Colonic mucosa (tissue), 4 donors: ENCODE data around the gene FABP3. TPM values are rescaled to one million over a fixed set of nuclear protein-coding genes. Genes with fewer than 3 reads are reported as not detected.

ENCODE experiments used
- DNase-seq: peaks from one replicate; pipeline ENCODE4 v3.0.0-alpha.2; 2020
- H3K27ac ChIP-seq: fragments of 200-600 bp; one replicate; pipeline ENCODE4 v1.8.0; 2021
- H3K27me3 ChIP-seq: fragments of 200-600 bp; one replicate; pipeline ENCODE4 v1.8.0; 2021
- H3K36me3 ChIP-seq: fragments of 200-600 bp; one replicate; pipeline ENCODE4 v1.8.0; 2021
- H3K4me1 ChIP-seq: fragments of 200-600 bp; one replicate; pipeline ENCODE4 v1.8.0; 2021; ENCODE audit warnings: mild to moderate bottlenecking
- H3K4me3 ChIP-seq: fragments of 200-600 bp; one replicate; pipeline ENCODE4 v1.8.0; 2021
- H3K9ac ChIP-seq, 2 donors: one replicate each; pipeline ENCODE4 v1.7.0; 2013; ENCODE audit warnings: control low read depth in 2 of 2, low read depth in 2 of 2, low read length in 2 of 2
- H3K9me3 ChIP-seq: fragments of 200-600 bp; one replicate; pipeline ENCODE4 v1.8.0; 2021
- intact Hi-C: fragments of 100-400 bp; cut with DNase I; formaldehyde crosslinking; loops from one replicate; pipeline ENCODE4 v1.14.1; 2022
- total RNA-seq, 2 donors: library from RNA; stranded (reverse); fragmentation: NEBNext Ultra II Directional in 1 of 2; extraction: Animal tissue kit (Norgen Biotek cat#: 25700) in 1 of 2; gene quantifications; one replicate each; pipeline ENCODE4 v1.2.1, GENCODE V29; 2021
- TF ChIP-seq, protein P1 (sequence below): fragments of 200-600 bp; IDR thresholded peaks from one replicate; pipeline ENCODE4 v1.8.0; 2022; ENCODE audit warnings: antibody characterized with exemption, mild to moderate bottlenecking
- donor health status: healthy.
- donor health status: DM: no; HTN: no; CAD: no.
- donor health status: DM: no; HTN: no; CAD: no.

Gene FABP3
- total RNA-seq, 2 donors from 2014 or later = 2.8 to 4.7 TPM

DNA sequence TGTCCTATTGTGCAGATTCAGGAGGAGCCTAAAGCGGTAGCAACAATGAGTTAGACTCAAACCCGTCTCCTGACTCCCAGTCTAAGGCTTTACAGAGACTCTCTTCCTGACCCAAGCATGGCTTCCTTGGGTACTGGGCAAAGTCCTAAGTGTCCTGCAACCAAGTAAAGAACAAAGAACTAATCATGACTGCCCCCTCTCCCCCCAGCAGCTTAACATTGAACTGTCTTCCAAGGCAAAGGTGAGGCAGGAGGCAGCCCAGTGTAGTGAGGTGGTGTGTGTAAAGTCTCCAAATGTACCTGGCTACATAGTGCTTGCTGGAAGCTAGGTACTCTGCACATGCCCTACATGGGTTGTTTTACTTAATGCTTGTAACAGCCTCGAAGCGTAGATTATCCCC, 2.3 kb downstream of the FABP3 start:
- Histone ChIP-seq H3K27ac (no peak overlapping the region), H3K9me3 (no peaks in the 10 kb centered on the region), H3K4me1 (peaks cover 10% of the 10 kb centered on the region), H3K27me3 (no peaks in the 10 kb centered on the region), H3K36me3 (no peaks in the 10 kb centered on the region), H3K4me3 (no peak overlapping the region), H3K9ac (peak overlapping the region in 1 of 2 donors; percentile 65)
- DNase-seq = no peak
- TF ChIP-seq, protein P1, sequence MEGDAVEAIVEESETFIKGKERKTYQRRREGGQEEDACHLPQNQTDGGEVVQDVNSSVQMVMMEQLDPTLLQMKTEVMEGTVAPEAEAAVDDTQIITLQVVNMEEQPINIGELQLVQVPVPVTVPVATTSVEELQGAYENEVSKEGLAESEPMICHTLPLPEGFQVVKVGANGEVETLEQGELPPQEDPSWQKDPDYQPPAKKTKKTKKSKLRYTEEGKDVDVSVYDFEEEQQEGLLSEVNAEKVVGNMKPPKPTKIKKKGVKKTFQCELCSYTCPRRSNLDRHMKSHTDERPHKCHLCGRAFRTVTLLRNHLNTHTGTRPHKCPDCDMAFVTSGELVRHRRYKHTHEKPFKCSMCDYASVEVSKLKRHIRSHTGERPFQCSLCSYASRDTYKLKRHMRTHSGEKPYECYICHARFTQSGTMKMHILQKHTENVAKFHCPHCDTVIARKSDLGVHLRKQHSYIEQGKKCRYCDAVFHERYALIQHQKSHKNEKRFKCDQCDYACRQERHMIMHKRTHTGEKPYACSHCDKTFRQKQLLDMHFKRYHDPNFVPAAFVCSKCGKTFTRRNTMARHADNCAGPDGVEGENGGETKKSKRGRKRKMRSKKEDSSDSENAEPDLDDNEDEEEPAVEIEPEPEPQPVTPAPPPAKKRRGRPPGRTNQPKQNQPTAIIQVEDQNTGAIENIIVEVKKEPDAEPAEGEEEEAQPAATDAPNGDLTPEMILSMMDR = no peak
- intact Hi-C loops = no loop called here

DNA sequence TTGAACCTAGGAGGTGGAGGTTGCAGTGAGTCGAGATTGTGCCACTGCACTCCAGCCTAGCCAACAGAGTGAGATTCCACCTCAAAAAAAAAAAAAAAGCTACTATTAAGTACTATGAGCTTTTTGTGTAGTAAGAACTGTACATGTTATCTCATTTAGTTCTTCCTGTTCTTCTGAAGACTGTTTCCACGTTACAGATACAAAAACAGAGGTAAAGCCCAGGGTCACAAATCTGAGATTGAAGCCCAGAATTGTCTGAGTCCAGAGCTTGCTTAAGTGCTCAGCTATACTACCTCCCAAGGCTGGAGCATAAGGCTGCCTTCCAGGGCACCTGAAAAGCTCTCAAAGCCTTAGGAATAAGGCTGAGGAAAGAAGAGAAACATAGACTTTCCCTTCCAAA, 2.9 kb downstream of the FABP3 start:
- Histone ChIP-seq H3K9me3 (no peaks in the 10 kb centered on the region), H3K4me3 (no peak overlapping the region), H3K27me3 (no peaks in the 10 kb centered on the region), H3K36me3 (no peaks in the 10 kb centered on the region), H3K27ac (no peak overlapping the region), H3K4me1 (peaks cover 10% of the 10 kb centered on the region), H3K9ac (no peak overlapping the region)
- DNase-seq = no peak
- intact Hi-C loops = no loop called here
- TF ChIP-seq, protein P1 = no peak

DNA sequence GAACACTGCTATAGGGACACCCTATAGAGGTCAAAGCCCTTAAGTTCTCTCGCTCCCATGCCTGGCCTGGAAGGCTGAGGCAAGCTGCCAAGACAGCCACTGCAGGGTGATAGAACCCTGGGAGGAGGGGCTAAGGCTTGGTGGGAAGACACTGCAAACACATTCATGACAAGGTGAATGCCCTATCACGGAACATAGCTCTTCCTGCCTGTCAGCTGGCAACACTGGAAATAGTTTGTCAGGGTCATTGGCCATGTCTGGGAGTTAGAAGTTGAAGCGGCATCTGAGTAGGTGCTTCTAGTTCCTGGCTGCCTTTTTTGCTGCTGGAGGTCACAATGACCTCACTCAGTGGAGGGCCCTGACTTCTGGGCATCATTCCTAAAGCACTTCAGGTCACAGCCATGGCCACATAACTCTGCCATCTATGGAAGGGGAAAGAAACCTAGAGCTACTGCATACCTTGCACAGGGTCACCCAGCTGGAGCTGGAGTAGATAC, 4.2 kb downstream of the FABP3 start:
- DNase-seq = no peak
- no peaks in the 10 kb centered on the region for H3K9me3 ChIP-seq
- peaks cover 6% of the 10 kb centered on the region for H3K4me1 ChIP-seq

DNA sequence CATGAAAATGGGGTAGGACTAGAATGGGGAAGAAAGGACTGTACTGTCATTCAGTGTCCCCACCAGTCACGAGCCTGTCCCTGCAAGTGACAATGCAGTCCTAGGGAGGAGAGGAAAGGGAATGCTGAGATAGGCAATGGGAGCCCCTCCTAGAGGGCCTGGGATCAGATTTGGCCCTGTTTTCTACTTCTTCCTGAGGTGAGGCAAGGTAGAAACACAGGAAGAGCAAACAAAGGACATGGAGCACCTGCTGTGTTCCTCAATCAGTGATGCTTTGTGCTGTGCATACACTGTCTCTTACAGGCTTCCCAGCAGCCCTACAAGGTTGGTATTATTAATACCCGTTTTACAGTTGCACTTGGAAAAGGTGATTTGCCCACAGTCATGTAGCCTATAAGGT, 6.1 kb downstream of the FABP3 start:
- no peaks in the 10 kb centered on the region for H3K9me3 ChIP-seq
- no peak overlapping the region for H3K4me3 ChIP-seq
- no peaks in the 10 kb centered on the region for H3K4me1 ChIP-seq
- H3K9ac ChIP-seq = no peak overlapping the region
- no peaks in the 10 kb centered on the region for H3K27me3 ChIP-seq
- no peaks in the 10 kb centered on the region for H3K36me3 ChIP-seq
- H3K27ac ChIP-seq = no peak overlapping the region
- TF ChIP-seq, protein P1 = no peak
- intact Hi-C loops = no loop called here
- DNase-seq = no peak

More for the DNA sequence above, 4.2 kb downstream of the FABP3 start:
- TF ChIP-seq, protein P1 = no peak
- Histone ChIP-seq H3K27me3 (no peaks in the 10 kb centered on the region), H3K9ac (no peak overlapping the region), H3K36me3 (no peaks in the 10 kb centered on the region), H3K4me3 (no peak overlapping the region), H3K27ac (no peak overlapping the region)
- intact Hi-C loops = no loop called here

DNA sequence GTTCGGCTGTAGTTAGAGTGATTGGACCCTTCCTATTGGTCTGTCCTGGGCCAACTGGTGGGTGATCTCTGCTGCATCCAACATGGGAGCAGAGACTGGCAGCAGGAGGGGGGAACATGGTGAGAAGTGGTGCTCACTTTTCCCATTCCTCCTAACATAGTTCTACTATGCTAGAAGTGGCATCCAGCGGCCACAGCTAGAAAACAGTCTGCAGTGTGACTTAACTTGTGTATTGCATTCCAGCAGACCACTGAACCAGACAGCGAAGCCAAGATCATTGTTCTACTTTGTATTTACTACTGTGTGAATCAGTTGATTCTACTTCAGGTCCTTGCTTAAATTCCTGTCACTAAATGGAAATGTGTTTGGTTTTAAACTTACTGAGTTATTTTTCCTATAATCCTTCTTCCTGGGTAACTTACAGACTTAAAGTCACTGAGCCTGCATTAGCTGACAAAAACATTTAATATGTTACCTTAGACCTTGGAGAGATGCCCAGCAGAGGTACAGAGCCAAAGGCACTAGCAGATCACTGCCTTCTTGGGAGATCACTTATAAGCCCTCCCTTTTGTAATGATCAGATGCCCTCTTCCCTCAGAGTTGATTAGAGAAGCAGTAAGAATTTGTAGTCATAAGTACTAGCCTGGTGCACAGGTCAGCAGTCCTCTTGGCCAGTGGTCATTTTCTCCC, 8.2 kb downstream of the FABP3 start:
- Histone ChIP-seq H3K9ac (no peak overlapping the region), H3K27ac (no peak overlapping the region), H3K4me1 (no peaks in the 10 kb centered on the region), H3K9me3 (no peaks in the 10 kb centered on the region), H3K36me3 (no peaks in the 10 kb centered on the region), H3K27me3 (no peaks in the 10 kb centered on the region), H3K4me3 (no peak overlapping the region)
- DNase-seq = no peak
- intact Hi-C loops = no loop called here
- TF ChIP-seq, protein P1 = no peak
